Measurements from ENCODE around the gene ADGRB2.
A peak's percentile ranks its signal among the peaks of the same experiment; 100 is the strongest.

The ADGRB2 gene

GRCh38 chr1:31765516-31765915 is 1.4 kb upstream of the ADGRB2 start:
- no peak for DNase-seq (ENCODE audit: low read depth)
- no peak overlapping the region for H3K4me3 ChIP-seq (replicated peaks; ENCODE audit: low read depth, low read length)
- no peak for TF ChIP-seq CTCF (IDR thresholded peaks at IDR 0.05; ENCODE audit: low read length, missing control alignments)

- peak; percentile 39 for DNase-seq (ENCODE audit: low read depth)
Measured at GRCh38 chr1:31765041-31765467, 914 bp upstream of the ADGRB2 start.

GRCh38 chr1:31763671-31764311 is 349 bp downstream of the ADGRB2 start:
- H3K4me3 ChIP-seq (replicated peaks; ENCODE audit: low read depth, low read length) = peak overlapping the region; percentile 50
- no peak for TF ChIP-seq CTCF (IDR thresholded peaks at IDR 0.05; ENCODE audit: low read length, missing control alignments)
- no peak for DNase-seq (ENCODE audit: low read depth)

More at GRCh38 chr1:31765041-31765467, 914 bp upstream of the ADGRB2 start:
- no peak overlapping the region for H3K4me3 ChIP-seq (replicated peaks; ENCODE audit: low read depth, low read length)
- TF ChIP-seq CTCF (IDR thresholded peaks at IDR 0.05; ENCODE audit: low read length, missing control alignments) = peak; percentile 46

GRCh38 chr1:31762726-31763670 is 1.1 kb downstream of the ADGRB2 start:
- peak; percentile 31 for TF ChIP-seq CTCF (IDR thresholded peaks at IDR 0.05; ENCODE audit: low read length, missing control alignments)
- DNase-seq (ENCODE audit: low read depth) = peak; percentile 31
- H3K4me3 ChIP-seq (replicated peaks; ENCODE audit: low read depth, low read length) = peak overlapping the region; percentile 50

GRCh38 chr1:31762323-31762722 is 1.8 kb downstream of the ADGRB2 start:
- no peak for TF ChIP-seq CTCF (IDR thresholded peaks at IDR 0.05; ENCODE audit: low read length, missing control alignments)
- no peak for DNase-seq (ENCODE audit: low read depth)
- no peak overlapping the region for H3K4me3 ChIP-seq (replicated peaks; ENCODE audit: low read depth, low read length)

- no peak for TF ChIP-seq CTCF (IDR thresholded peaks at IDR 0.05; ENCODE audit: low read length, missing control alignments)
- no peak overlapping the region for H3K4me3 ChIP-seq (replicated peaks; ENCODE audit: low read depth, low read length)
- peak; percentile 43 for DNase-seq (ENCODE audit: low read depth)
Measured at GRCh38 chr1:31761883-31762282, 2.3 kb downstream of the ADGRB2 start.

Data from fibroblast of pulmonary artery (primary cell).